HepG2 (cell line): Measurements from ENCODE around the gene COL26A1. TPM values are rescaled to one million over a fixed set of nuclear protein-coding genes. Genes with fewer than 3 reads are reported as not detected.

ENCODE experiments used
- ATF7-NPFF ChIP-seq: sonication (generic); formaldehyde crosslinking; IDR thresholded peaks from 2 replicates; pipeline ENCODE4 v1.8.1; 2023; ENCODE audit warnings: mild to moderate bottlenecking, low read depth, missing genetic modification reagents, moderate library complexity
- BCL3 ChIP-seq: sonication (generic); formaldehyde crosslinking; IDR thresholded peaks from 2 replicates; pipeline ENCODE4 v1.5.1; 2020; ENCODE audit warnings: mild to moderate bottlenecking, missing genetic modification reagents, moderate library complexity
- BRF2 ChIP-seq: sonication (generic); formaldehyde crosslinking; IDR thresholded peaks from 2 replicates; pipeline ENCODE4 v1.8.1; 2022; ENCODE audit warnings: mild to moderate bottlenecking, missing genetic modification reagents
- CREM ChIP-seq, 2 experiments: sonication (generic) in 1 of 2; formaldehyde crosslinking in 1 of 2; IDR thresholded peaks; 2 replicates each; pipeline versions ENCODE4 v1.4.0 to v1.6.1; 2016 to 2020; ENCODE audit warnings: antibody characterized with exemption in 1 of 2, mild to moderate bottlenecking in 1 of 2, missing genetic modification reagents in 1 of 2
- ELK4 ChIP-seq: sonication (generic); formaldehyde crosslinking; IDR thresholded peaks from 2 replicates; pipeline ENCODE4 v1.9.0; 2021; ENCODE audit warnings: missing genetic modification reagents, borderline replicate concordance
- NCOR1 ChIP-seq: fragments of 200-600 bp; sonication (generic); IDR thresholded peaks from 2 replicates; pipeline ENCODE4 v1.7.0; 2017; ENCODE audit warnings: antibody characterized with exemption, low read length, borderline replicate concordance
- SRF ChIP-seq: IDR thresholded peaks from 2 replicates; pipeline ENCODE4 v1.6.1; 2011; ENCODE audit warnings: mild to moderate bottlenecking, low read depth, low read length, moderate library complexity
- TBX2 ChIP-seq: sonication (generic); formaldehyde crosslinking; IDR thresholded peaks from 2 replicates; pipeline ENCODE4 v1.5.0; 2020; ENCODE audit warnings: missing genetic modification reagents, mild to moderate bottlenecking, borderline replicate concordance
- ZNF138 ChIP-seq: sonication (generic); formaldehyde crosslinking; IDR thresholded peaks from 2 replicates; pipeline ENCODE4 v1.5.0; 2020; ENCODE audit warnings: mild to moderate bottlenecking, low read depth, missing genetic modification reagents
- ZNF256 ChIP-seq: sonication (generic); formaldehyde crosslinking; conservative IDR thresholded peaks from 2 replicates; pipeline ENCODE4 v1.4.0; 2020; ENCODE audit warnings: missing genetic modification reagents
- ZNF44 ChIP-seq: sonication (generic); formaldehyde crosslinking; IDR thresholded peaks from 2 replicates; pipeline ENCODE4 v1.5.1; 2020; ENCODE audit warnings: mild to moderate bottlenecking, missing genetic modification reagents
- ZNF678 ChIP-seq: sonication (generic); formaldehyde crosslinking; IDR thresholded peaks from 2 replicates; pipeline ENCODE4 v1.4.0; 2020; ENCODE audit warnings: mild to moderate bottlenecking, missing genetic modification reagents
- ZNF703 ChIP-seq: sonication (generic); formaldehyde crosslinking; IDR thresholded peaks from 2 replicates; pipeline ENCODE4 v1.5.1; 2020; ENCODE audit warnings: missing genetic modification reagents, mild to moderate bottlenecking, moderate library complexity, borderline replicate concordance
- polyA plus RNA-seq, 8 experiments: library from polyadenylated mRNA; depleted of rRNA in 3 of 8; stranded (reverse) in 7 of 8; unstranded in 1 of 8; fragments of >200 nt; fragmentation: Illumina TruSeq in 4 of 8; extraction: Trizol in 4 of 8; gene quantifications; 2 replicates each; pipeline versions ENCODE4 v1.2.1 to v1.2.3, GENCODE V29; 2011 to 2016; ENCODE audit warnings: low read depth in 4 of 8, missing spikeins in 1 of 8, mixed read lengths in 1 of 8; ENCODE audit not compliant: insufficient read depth in 1 of 8
- total RNA-seq, 5 experiments: library from RNA; depleted of rRNA; stranded (reverse); fragments of >200 nt; fragmentation: Illumina TruSeq; extraction: Trizol; gene quantifications; 2 replicates each; pipeline ENCODE4 v1.2.3, GENCODE V29; 2016; ENCODE audit warnings: low read depth in 1 of 5
- TF ChIP-seq, protein P1 (sequence below): sonication (generic); formaldehyde crosslinking; IDR thresholded peaks from one replicate; pipeline ENCODE4 v1.5.1; 2020; ENCODE audit warnings: mild to moderate bottlenecking, missing genetic modification reagents; ENCODE audit errors: not compliant biosample characterization
- TF ChIP-seq, protein P2 (sequence below): sonication (generic); formaldehyde crosslinking; IDR thresholded peaks from 2 replicates; pipeline ENCODE4 v1.5.0; 2020; ENCODE audit warnings: missing genetic modification reagents, mild to moderate bottlenecking, borderline replicate concordance

COL26A1 gene
- total and polyA plus RNA-seq, 2 of the 13 experiments (the other 11 are each of a cell fraction or from before 2014, with no cell fraction given), result 7.8 to 9.2 TPM

GRCh38 chr7:101598422-101598985, 235.8 kb downstream of the COL26A1 start (continued):
- TF ChIP-seq BRF2 (CRISPR knock-in tag) (no peak), SRF (no peak), BCL3 (CRISPR knock-in tag) (peak; percentile 55; the same call in 1 of the 2 replicates), ZNF138 (CRISPR knock-in tag) (0 out of 2 replicates have a peak, but pooled peaks have one; percentile 36), ZNF256 (CRISPR knock-in tag) (no peak), ELK4 (no peak), ZNF678 (no peak), ZNF703 (0 out of 2 replicates have a peak, but pooled peaks have one; percentile 71), TBX2 (CRISPR knock-in tag) (peak; percentile 83), ZNF44 (CRISPR knock-in tag) (no peak), CREM (IDR thresholded peaks at IDR 0.05) (peak; percentile 58; the same call in 1 of the 2 replicates), CREM (CRISPR knock-in tag; IDR thresholded peaks at IDR 0.05) (no peak), NCOR1 (no peak), ATF7-NPFF (CRISPR knock-in tag) (no peak)
- TF ChIP-seq, protein P1, sequence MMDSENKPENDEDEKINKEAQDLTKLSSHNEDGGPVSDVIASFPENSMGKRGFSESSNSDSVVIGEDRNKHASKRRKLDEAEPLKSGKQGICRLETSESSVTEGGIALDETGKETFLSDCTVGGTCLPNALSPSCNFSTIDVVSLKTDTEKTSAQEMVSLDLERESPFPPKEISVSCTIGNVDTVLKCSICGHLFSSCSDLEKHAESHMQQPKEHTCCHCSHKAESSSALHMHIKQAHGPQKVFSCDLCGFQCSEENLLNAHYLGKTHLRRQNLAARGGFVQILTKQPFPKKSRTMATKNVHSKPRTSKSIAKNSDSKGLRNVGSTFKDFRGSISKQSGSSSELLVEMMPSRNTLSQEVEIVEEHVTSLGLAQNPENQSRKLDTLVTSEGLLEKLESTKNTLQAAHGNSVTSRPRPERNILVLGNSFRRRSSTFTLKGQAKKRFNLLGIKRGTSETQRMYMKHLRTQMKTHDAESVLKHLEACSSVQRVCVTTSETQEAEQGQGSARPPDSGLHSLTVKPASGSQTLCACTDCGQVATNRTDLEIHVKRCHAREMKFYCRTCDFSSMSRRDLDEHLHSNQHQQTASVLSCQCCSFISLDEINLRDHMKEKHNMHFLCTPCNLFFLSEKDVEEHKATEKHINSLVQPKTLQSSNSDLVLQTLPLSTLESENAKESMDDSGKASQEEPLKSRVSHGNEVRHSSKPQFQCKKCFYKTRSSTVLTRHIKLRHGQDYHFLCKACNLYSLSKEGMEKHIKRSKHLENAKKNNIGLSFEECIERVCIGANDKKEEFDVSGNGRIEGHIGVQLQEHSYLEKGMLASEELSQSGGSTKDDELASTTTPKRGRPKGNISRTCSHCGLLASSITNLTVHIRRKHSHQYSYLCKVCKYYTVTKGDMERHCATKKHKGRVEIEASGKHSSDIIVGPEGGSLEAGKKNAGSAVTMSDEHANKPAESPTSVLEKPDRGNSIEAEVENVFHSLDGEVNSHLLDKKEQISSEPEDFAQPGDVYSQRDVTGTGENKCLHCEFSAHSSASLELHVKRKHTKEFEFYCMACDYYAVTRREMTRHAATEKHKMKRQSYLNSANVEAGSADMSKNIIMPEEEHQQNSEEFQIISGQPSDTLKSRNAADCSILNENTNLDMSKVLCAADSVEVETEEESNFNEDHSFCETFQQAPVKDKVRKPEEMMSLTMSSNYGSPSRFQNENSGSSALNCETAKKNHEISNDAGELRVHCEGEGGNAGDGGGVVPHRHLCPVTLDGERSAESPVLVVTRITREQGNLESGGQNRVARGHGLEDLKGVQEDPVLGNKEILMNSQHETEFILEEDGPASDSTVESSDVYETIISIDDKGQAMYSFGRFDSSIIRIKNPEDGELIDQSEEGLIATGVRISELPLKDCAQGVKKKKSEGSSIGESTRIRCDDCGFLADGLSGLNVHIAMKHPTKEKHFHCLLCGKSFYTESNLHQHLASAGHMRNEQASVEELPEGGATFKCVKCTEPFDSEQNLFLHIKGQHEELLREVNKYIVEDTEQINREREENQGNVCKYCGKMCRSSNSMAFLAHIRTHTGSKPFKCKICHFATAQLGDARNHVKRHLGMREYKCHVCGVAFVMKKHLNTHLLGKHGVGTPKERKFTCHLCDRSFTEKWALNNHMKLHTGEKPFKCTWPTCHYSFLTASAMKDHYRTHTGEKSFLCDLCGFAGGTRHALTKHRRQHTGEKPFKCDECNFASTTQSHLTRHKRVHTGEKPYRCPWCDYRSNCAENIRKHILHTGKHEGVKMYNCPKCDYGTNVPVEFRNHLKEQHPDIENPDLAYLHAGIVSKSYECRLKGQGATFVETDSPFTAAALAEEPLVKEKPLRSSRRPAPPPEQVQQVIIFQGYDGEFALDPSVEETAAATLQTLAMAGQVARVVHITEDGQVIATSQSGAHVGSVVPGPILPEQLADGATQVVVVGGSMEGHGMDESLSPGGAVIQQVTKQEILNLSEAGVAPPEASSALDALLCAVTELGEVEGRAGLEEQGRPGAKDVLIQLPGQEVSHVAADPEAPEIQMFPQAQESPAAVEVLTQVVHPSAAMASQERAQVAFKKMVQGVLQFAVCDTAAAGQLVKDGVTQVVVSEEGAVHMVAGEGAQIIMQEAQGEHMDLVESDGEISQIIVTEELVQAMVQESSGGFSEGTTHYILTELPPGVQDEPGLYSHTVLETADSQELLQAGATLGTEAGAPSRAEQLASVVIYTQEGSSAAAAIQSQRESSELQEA (CRISPR knock-in tag), result peak; percentile 4
- TF ChIP-seq, protein P2, sequence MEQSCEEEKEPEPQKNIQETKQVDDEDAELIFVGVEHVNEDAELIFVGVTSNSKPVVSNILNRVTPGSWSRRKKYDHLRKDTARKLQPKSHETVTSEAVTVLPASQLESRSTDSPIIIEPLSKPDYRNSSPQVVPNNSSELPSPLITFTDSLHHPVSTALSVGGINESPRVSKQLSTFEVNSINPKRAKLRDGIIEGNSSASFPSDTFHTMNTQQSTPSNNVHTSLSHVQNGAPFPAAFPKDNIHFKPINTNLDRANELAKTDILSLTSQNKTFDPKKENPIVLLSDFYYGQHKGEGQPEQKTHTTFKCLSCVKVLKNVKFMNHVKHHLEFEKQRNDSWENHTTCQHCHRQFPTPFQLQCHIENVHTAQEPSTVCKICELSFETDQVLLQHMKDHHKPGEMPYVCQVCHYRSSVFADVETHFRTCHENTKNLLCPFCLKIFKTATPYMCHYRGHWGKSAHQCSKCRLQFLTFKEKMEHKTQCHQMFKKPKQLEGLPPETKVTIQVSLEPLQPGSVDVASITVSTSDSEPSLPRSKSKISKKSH, result no peak
